Right atrium auricular region (tissue), 2 donors: Measurements from ENCODE around the gene WDR20. TPM values are rescaled to one million over a fixed set of nuclear protein-coding genes. Genes with fewer than 3 reads are reported as not detected.
A peak's percentile ranks its signal among the peaks of the same experiment; 100 is the strongest.

Experiments
- DNase-seq: peaks from one replicate; pipeline ENCODE4 v3.0.0-alpha.2; 2019; ENCODE audit warnings: low spot score
- H3K27ac ChIP-seq, 2 donors: fragments of 200-600 bp; sonication (generic); 1 replicate in 1 of 2; 2 replicates in 1 of 2; pipeline ENCODE4 v1.5.1; 2016 to 2019
- H3K27me3 ChIP-seq, 2 donors: fragments of 200-600 bp; sonication (generic); one replicate each; pipeline versions ENCODE4 v1.5.1 to v1.6.0; 2017 to 2019
- H3K36me3 ChIP-seq: fragments of 200-600 bp; sonication (generic); one replicate; pipeline ENCODE4 v1.5.1; 2016
- H3K4me1 ChIP-seq, 2 donors: fragments of 200-600 bp; sonication (generic); one replicate each; pipeline versions ENCODE4 v1.5.1 to v1.6.0; 2017 to 2019
- H3K4me3 ChIP-seq, 2 donors: fragments of 200-600 bp; sonication (generic); 1 replicate in 1 of 2; 2 replicates in 1 of 2; pipeline ENCODE4 v1.5.1; 2017 to 2019; ENCODE audit warnings: mild to moderate bottlenecking in 1 of 2, moderate library complexity in 1 of 2
- H3K9me3 ChIP-seq, 2 donors: fragments of 200-600 bp; sonication (generic); one replicate each; pipeline ENCODE4 v1.5.1; 2019
- CTCF ChIP-seq, 2 donors: fragments of 200-600 bp; sonication (generic); IDR thresholded peaks; one replicate each; pipeline ENCODE4 v1.5.1; 2019; ENCODE audit warnings: antibody characterized with exemption in 2 of 2
- total RNA-seq, 2 donors: library from RNA; depleted of rRNA; stranded (reverse); fragments of >200 nt; gene quantifications; one replicate each; pipeline ENCODE4 v1.1.0, GENCODE V29; 2016

Gene WDR20
- total RNA-seq, 2 donors from 2014 or later = 16.0 to 20.1 TPM

DNA sequence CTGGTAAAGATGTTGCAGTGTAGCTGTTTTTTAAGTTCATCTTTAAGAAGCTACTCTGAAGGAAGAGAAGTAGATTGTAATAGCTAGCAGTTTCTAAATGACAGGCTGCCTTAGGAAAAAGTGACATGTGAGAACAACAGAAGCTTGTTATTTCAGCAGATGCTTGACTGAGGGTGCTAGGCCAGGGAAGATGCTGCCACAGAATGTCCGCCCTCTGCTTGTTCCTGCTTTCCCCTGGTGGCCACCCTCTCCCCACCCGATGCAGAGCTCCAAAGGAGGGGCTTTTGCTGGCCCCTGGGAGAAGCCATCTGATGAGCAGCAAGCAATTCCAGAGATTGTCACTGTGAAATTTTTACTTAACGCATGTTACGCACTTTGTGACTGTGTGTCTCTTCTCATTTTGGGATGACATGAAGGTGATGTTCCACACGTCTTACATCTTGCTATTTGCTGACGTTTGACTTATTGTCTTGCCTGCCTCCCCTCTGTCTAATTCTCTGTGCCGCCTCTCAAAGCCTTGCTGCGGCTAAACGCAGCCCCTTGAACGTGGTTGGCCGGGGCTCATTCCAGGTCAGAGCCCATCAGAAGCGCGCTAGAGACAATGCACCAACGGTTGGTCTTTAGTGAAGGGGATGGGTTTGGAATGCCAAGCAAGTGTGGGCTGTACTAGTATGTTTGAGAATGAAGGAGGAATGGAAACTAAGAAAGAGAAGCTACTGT, 44.8 kb downstream of the WDR20 start:
- Histone ChIP-seq H3K9me3 (no peaks in the 10 kb centered on the region), H3K36me3 (no peaks in the 10 kb centered on the region), H3K27ac (no peak overlapping the region), H3K4me3 (no peak overlapping the region), H3K27me3 (no peaks in the 10 kb centered on the region), H3K4me1 (peaks cover 0 to 70% of the 10 kb centered on the region in 2 donors)
- no peak for DNase-seq
- TF ChIP-seq CTCF (IDR thresholded peaks at IDR 0.05) = no peak

DNA sequence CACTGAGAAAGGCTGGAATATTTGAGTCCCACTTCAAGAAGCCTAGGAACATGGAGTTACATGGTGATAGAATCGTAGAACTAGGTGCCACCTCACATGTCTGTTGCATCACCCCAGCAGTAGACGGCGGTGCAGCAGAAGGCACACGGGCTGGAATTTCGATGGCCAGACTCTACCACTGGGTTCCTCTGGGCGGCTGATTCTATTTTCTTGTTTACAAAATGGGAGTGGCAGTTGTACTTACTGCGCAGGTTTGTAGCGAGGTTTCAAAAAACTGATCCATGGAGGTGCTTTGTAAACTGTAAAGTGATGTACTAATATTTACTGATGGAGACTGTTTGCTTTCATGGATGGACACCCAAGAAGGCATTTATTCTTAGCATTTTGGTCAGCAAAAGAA, 45.7 kb downstream of the WDR20 start:
- H3K36me3 ChIP-seq = no peaks in the 10 kb centered on the region
- DNase-seq = no peak
- H3K4me1 ChIP-seq = peaks cover 0 to 62% of the 10 kb centered on the region in 2 donors

DNA sequence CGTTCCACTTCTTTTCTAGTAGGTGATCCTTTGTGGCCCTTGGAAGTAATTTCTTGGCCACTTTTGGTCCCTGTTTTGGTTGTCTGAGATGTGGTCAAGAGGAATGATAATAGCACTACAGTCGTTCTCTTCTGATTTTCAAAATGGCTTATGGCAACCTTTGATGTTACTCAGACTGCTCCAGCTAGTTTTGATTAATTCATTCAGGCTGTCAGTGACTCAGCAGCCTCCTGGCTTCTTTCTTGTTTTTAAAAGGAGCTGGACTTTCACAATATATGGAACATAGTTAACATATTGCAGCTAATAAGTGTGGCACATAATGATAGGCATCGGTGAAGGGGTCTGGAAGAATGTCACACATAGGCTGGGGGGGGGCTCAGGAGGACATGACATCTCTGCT, 47.3 kb downstream of the WDR20 start:
- no peak for TF ChIP-seq CTCF (IDR thresholded peaks at IDR 0.05)
- Histone ChIP-seq H3K36me3 (no peaks in the 10 kb centered on the region), H3K4me3 (no peak overlapping the region), H3K9me3 (no peaks in the 10 kb centered on the region), H3K27me3 (no peaks in the 10 kb centered on the region), H3K27ac (no peak overlapping the region), H3K4me1 (peaks cover 0 to 55% of the 10 kb centered on the region in 2 donors)
- no peak for DNase-seq

More for the DNA sequence above, 45.7 kb downstream of the WDR20 start:
- Histone ChIP-seq H3K4me3 (no peak overlapping the region), H3K9me3 (no peaks in the 10 kb centered on the region), H3K27ac (no peak overlapping the region), H3K27me3 (no peaks in the 10 kb centered on the region)
- no peak for TF ChIP-seq CTCF (IDR thresholded peaks at IDR 0.05)

DNA sequence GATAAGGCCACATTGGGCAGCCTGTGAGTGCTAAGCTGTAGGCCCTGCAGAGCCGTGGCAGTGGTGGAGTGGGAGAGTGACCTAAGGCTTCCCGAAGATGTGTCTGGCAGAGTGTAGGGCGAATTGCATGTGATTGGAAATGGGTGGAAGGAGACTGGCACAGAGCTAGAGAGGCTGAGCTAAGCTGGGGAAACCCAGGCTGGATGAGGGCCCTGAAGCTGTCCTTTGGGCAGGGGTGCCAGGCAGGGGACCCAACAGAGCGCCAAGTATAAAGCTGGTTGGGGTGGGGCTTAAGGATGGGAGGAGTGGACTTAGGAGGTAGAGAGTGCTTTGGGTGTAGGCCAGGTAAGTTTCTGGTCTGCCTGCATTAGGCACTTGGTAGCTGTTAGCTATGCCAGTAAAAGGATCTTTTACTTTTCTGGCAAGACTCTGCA, 47.9 kb downstream of the WDR20 start:
- Histone ChIP-seq H3K27me3 (no peaks in the 10 kb centered on the region), H3K4me3 (no peak overlapping the region), H3K9me3 (no peaks in the 10 kb centered on the region), H3K27ac (peak overlapping the region in 1 of 2 donors; percentile 14), H3K4me1 (peaks cover 0 to 51% of the 10 kb centered on the region in 2 donors), H3K36me3 (no peaks in the 10 kb centered on the region)
- no peak for DNase-seq
- no peak for TF ChIP-seq CTCF (IDR thresholded peaks at IDR 0.05)

DNA sequence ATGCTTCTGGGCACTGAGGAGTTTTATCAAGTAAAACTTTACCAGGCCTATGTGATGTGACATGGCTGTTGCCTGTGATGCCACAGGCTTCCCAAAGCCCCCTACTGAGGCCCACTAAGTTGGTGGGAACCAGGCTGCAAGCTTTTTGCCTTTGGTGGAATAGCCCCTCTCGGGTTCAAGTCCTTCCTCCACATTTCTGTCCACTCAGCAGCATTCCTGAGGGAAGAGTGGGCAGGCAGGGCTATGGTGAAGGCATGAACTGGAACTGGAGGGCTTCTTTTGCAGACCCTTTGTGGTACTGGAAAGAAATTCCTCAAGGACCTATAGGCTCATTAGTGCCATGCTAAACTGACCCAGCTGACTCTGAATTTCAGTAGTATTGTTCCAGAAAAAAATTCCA, 48.5 kb downstream of the WDR20 start:
- no peaks in the 10 kb centered on the region for H3K36me3 ChIP-seq
- no peaks in the 10 kb centered on the region for H3K27me3 ChIP-seq
- no peak for DNase-seq
- H3K4me1 ChIP-seq = peaks cover 0 to 47% of the 10 kb centered on the region in 2 donors
- H3K27ac ChIP-seq = no peak overlapping the region
- no peaks in the 10 kb centered on the region for H3K9me3 ChIP-seq
- H3K4me3 ChIP-seq = no peak overlapping the region
- no peak for TF ChIP-seq CTCF (IDR thresholded peaks at IDR 0.05)

- TF ChIP-seq CTCF (IDR thresholded peaks at IDR 0.05) = no peak
Observed at GRCh38 chr14:102189874-102190273, 50.2 kb downstream of the WDR20 start.

More at GRCh38 chr14:102189874-102190273, 50.2 kb downstream of the WDR20 start:
- Histone ChIP-seq H3K27me3 (no peaks in the 10 kb centered on the region), H3K9me3 (no peaks in the 10 kb centered on the region), H3K4me3 (no peak overlapping the region), H3K36me3 (no peaks in the 10 kb centered on the region), H3K27ac (no peak overlapping the region), H3K4me1 (peaks cover 0 to 33% of the 10 kb centered on the region in 2 donors)
- no peak for DNase-seq
